GM19463 (cell line): ENCODE results near the gene DEDD.
"Not testable (repeated sequence)": the region's sequence is repeated elsewhere in the genome, so short reads cannot be mapped to it uniquely, and the experiment has no call there.

Source experiments
- ATAC-seq: cut with Tn5 transposase; IDR thresholded peaks from one replicate; pipeline ENCODE4 v1.9.1; 2021; ENCODE audit warnings: mild to moderate bottlenecking, moderate library complexity; ENCODE audit not compliant: unreplicated experiment

DEDD gene

GRCh38 chr1:161130266-161130665 is 2.2 kb downstream of the DEDD start:
- no peak for ATAC-seq

GRCh38 chr1:161128591-161129420 is 3.7 kb downstream of the DEDD start:
- ATAC-seq: no peak

DNA sequence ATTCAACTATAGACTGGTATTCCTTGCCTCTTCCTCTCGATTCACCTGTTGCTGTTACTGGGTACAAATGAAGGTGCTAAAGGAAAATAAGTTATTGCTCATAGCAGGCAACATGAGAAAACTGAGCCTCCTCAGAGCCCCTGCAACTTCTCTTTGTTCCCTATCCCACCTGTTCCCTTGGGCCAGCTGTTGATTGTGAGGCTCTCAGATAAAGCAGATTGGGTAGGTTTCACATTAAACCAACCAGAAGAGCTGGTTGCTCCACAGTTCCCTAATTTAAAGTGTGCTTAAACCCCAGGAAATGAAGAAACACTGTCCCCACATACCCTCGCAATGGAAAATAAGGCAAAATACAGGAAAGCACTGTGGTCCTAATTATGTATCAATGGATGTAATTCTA is 4.8 kb downstream of the DEDD start:
- no peak for ATAC-seq

DNA sequence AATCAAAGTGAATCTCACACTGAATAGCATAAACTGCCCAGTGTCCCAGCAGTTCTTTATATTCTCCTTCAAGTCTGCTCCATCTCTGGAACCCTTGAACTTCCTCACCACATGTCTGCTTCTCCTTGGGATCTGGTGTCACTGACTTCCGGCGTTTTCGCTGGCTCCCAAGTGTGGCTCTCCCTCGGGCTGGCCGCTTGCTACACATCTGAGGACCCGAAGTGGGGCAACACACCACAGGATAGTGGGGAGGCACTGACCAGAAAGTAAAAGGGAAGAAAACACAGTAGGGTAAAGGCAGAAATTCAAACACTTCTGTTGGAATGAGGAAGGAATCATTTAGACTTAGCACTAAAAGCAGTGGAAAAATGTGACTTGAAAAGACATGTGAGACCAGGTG is 9.5 kb downstream of the DEDD start:
- no peak for ATAC-seq

- no peak for ATAC-seq
Observed at GRCh38 chr1:161121834-161122233, 10.6 kb downstream of the DEDD start.

- no peak for ATAC-seq
Observed at GRCh38 chr1:161121042-161121650, 11.3 kb downstream of the DEDD start.

- peak; percentile 52 for ATAC-seq
Observed at GRCh38 chr1:161119092-161119903, 13.2 kb downstream of the DEDD start.

- ATAC-seq: peak; percentile 84
Observed at GRCh38 chr1:161117759-161118581, 14.5 kb downstream of the DEDD start, which contains the start of the genes NIT1 and PFDN2. NIT1 (plus strand) TSS chr1:161118105; CDS start chr1:161118177, 72 bp downstream. PFDN2 (minus strand) TSS chr1:161118037; CDS start chr1:161118026, 11 bp downstream.

DNA sequence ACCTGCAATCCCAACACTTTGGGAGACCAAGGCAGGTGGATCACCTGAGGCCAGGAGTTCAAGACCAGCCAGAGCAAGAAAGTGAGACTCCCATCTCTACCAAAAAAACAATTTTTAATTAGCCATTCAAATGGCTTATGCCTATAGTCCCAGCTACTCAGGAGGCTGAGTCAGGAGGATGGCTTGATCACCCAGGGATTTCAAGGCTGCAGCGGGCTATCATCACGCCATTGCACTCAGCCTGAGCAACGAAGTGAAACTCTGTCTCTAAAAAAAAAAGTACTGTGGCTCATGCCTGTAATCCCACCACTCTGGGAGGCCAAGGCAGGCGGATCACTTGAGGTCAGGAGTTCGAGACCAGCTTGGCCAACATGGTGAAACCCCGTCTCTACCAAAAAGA is 16.5 kb downstream of the DEDD start:
- not testable (repeated sequence) for ATAC-seq

- ATAC-seq: no peak
Observed at GRCh38 chr1:161115132-161115711, 17.2 kb downstream of the DEDD start.

GRCh38 chr1:161114556-161114955 is 17.9 kb downstream of the DEDD start:
- no peak for ATAC-seq

DNA sequence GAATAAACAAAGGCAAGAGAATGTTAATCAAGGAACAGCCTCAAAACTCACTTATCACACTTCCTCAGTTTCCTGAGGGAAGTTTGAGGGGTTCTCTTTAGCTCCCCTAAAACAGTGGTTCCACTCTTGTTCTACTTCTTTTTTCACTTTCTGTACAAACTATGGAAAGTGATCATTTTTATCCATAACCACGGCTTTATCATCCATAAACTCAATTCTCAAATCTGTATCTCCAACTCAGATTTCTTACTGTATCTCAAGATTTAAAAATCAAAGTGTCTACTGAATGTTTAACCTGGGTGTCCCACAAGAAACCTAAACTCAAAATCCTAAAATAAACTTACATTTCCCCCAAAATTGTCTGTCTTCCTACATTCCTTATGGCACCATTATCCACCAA is 18.6 kb downstream of the DEDD start:
- ATAC-seq: no peak

DNA sequence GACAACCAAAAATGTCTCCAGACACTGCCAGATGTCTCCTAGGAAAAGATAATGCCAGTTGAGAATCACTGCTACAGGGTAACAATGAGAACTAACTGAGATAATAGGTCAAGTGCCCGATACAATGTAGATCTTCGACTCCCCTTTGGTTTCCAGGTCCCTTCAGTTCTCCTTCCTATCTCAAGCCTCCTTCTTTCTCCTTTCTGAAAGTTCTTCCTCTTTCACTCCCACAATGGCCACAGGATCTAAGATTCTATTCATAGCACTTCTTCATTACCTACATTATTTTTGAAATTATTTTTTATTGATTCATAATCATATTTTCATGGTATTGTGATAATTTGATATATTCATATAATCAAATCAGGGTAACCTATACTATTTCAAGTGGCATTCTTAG is 20.9 kb downstream of the DEDD start:
- ATAC-seq: no peak

DNA sequence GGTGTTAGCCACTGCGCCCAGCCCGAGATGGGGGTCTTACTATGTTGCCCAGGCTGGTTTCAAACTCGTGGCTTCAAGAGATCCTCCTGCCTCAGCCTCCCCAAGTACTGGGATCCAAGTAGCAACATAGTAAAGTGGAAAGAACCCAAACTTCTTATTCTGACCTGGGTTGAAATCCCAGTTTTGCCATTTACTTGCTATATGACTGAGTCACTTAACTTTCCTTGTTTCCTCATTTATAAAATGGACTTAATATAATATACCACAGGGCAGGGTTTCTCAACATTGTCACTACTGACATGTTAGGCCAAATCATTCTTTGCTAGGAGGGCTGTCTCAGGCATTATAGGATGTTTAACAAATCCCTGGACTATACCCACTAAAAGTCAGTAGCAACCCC is 21.4 kb downstream of the DEDD start:
- no peak for ATAC-seq

- ATAC-seq: no peak
Observed at GRCh38 chr1:161106431-161106830, 26.0 kb downstream of the DEDD start.

GRCh38 chr1:161100556-161100955 is 31.9 kb downstream of the DEDD start:
- no peak for ATAC-seq

- no peak for ATAC-seq
Observed at GRCh38 chr1:161099090-161099802, 33.2 kb downstream of the DEDD start.

- ATAC-seq: peak; percentile 68
Observed at GRCh38 chr1:161098210-161099068, 34.0 kb downstream of the DEDD start, which contains the start of gene KLHDC9. KLHDC9 (plus strand) TSS chr1:161098361; CDS start chr1:161098536, 175 bp downstream.

DNA sequence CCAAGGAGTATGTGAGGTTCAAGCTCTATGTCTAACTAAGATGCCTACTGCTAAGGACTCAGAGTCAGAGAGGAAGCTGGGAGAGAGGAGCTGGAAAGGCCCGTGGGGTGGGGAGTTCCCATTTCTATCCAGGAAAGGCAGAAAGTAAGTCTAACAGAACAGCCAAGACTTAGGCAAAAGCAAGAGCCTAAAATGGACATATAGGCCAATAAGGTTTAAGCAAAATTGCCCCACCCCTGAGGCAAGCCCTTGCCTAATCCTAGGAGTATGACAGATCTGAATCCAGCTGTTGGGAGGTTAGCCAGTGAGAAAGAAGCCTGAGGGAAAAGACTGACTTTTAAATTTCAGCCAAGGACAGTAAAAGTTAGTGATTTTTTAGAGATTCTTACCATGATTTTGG is 35.9 kb downstream of the DEDD start:
- no peak for ATAC-seq
